ENCODE results near the gene CACNB1.

CACNB1 gene

GRCh38 chr17:39166437-39167335 lies 30.8 kb downstream of the CACNB1 start:
- Histone ChIP-seq H3K36me3 (no peaks in the 10 kb centered on the region), H3K27ac (no peak overlapping the region), H3K4me3 (ENCODE audit: low read depth in 1 of 2, low read length in 1 of 2) (no peak overlapping the region), H3K27me3 (peaks cover 47% of the 10 kb centered on the region), H3K4me1 (ENCODE audit: control insufficient read depth in 1 of 2, insufficient read depth in 1 of 2, low read depth in 1 of 2, low read length in 1 of 2) (peaks cover 13 to 22% of the 10 kb centered on the region in 2 experiments), H3K9me3 (no peaks in the 10 kb centered on the region)
- TF ChIP-seq, protein P1, sequence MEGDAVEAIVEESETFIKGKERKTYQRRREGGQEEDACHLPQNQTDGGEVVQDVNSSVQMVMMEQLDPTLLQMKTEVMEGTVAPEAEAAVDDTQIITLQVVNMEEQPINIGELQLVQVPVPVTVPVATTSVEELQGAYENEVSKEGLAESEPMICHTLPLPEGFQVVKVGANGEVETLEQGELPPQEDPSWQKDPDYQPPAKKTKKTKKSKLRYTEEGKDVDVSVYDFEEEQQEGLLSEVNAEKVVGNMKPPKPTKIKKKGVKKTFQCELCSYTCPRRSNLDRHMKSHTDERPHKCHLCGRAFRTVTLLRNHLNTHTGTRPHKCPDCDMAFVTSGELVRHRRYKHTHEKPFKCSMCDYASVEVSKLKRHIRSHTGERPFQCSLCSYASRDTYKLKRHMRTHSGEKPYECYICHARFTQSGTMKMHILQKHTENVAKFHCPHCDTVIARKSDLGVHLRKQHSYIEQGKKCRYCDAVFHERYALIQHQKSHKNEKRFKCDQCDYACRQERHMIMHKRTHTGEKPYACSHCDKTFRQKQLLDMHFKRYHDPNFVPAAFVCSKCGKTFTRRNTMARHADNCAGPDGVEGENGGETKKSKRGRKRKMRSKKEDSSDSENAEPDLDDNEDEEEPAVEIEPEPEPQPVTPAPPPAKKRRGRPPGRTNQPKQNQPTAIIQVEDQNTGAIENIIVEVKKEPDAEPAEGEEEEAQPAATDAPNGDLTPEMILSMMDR (IDR thresholded peaks at IDR 0.05) = no peak

DNA sequence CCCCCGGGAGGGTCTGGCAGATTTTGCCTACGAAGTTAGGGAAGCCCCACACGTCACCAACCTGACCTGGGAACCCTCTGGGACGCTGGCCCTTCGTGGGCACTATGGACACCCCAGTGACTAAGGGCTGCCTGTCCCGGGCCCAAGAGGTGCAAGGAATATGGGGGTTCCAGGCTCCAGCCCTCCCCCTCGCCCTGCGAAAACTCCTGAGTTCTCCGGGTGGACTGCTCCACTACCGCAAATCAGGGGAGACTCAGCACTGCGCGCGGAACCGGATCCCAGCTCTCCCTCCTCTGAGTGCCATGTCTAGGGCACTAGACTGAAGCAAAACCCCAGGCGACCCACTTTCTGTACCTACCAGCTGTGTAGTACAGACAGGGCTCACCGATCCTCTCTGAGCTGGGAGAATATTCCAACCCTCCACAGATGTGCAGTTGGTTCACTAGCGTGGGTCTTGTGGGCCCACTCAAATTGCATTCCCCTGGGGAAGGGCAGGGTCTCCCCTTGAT lies 31.6 kb downstream of the CACNB1 start, which contains the start of gene ARL5C:
TSS of gene ARL5C (minus strand) at position 321 of the 509 bp plus-strand sequence. CDS start 401 bp downstream, outside the sequence.
- Histone ChIP-seq H3K4me1 (ENCODE audit: control insufficient read depth in 1 of 2, insufficient read depth in 1 of 2, low read depth in 1 of 2, low read length in 1 of 2) (peaks cover 13 to 22% of the 10 kb centered on the region in 2 experiments), H3K27me3 (peaks cover 47% of the 10 kb centered on the region), H3K36me3 (no peaks in the 10 kb centered on the region), H3K27ac (no peak within 1 kb of the TSS), H3K4me3 (ENCODE audit: low read depth in 1 of 2, low read length in 1 of 2) (peak within 1 kb of the TSS; percentile 47 to 49), H3K9me3 (no peaks in the 10 kb centered on the region)
- TF ChIP-seq, protein P1 (IDR thresholded peaks at IDR 0.05) = no peak

GRCh38 chr17:39165178-39165840 lies 32.2 kb downstream of the CACNB1 start:
- no peak overlapping the region for H3K27ac ChIP-seq
- H3K4me3 ChIP-seq (ENCODE audit: low read depth in 1 of 2, low read length in 1 of 2) = peak overlapping the region; percentile 47 to 49
- peaks cover 13 to 22% of the 10 kb centered on the region in 2 experiments for H3K4me1 ChIP-seq (ENCODE audit: control insufficient read depth in 1 of 2, insufficient read depth in 1 of 2, low read depth in 1 of 2, low read length in 1 of 2)
- no peaks in the 10 kb centered on the region for H3K9me3 ChIP-seq
- peaks cover 47% of the 10 kb centered on the region for H3K27me3 ChIP-seq
- no peaks in the 10 kb centered on the region for H3K36me3 ChIP-seq
- TF ChIP-seq, protein P1 (IDR thresholded peaks at IDR 0.05) = no peak

- Histone ChIP-seq H3K36me3 (no peaks in the 10 kb centered on the region), H3K27ac (no peak overlapping the region), H3K9me3 (no peaks in the 10 kb centered on the region), H3K4me1 (ENCODE audit: control insufficient read depth in 1 of 2, insufficient read depth in 1 of 2, low read depth in 1 of 2, low read length in 1 of 2) (peaks cover 13 to 22% of the 10 kb centered on the region in 2 experiments), H3K4me3 (ENCODE audit: low read depth in 1 of 2, low read length in 1 of 2) (peak overlapping the region; percentile 47 to 49), H3K27me3 (peaks cover 42% of the 10 kb centered on the region)
- TF ChIP-seq, protein P1 (IDR thresholded peaks at IDR 0.05) = peak; percentile 61
These were observed 32.8 kb downstream of the CACNB1 start for GRCh38 chr17:39164675-39165143.

DNA sequence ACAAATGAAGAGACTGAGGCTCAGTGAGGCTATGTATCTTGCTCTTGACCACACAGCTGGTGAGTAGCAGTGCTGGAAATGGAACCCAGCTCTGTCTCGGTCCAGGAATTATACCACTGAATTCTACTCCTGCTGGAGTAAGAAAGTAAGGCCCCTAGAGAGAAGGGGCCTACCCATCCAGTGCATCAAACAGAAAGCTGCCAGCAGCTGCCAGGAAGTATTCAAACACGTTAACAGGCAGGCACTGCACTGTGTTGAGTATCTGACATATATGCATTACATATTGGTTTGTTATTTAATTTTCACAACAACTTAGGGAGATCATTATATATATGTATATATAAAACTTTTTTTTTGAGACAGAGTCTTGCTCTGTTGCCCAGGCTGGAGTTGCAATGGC lies 35.5 kb downstream of the CACNB1 start:
- Histone ChIP-seq H3K27me3 (peaks cover 27% of the 10 kb centered on the region), H3K4me1 (ENCODE audit: control insufficient read depth in 1 of 2, insufficient read depth in 1 of 2, low read depth in 1 of 2, low read length in 1 of 2) (peaks cover 13 to 16% of the 10 kb centered on the region in 2 experiments), H3K27ac (no peak overlapping the region), H3K9me3 (no peaks in the 10 kb centered on the region), H3K4me3 (ENCODE audit: low read depth in 1 of 2, low read length in 1 of 2) (no peak overlapping the region), H3K36me3 (no peaks in the 10 kb centered on the region)
- TF ChIP-seq, protein P1 (IDR thresholded peaks at IDR 0.05) = no peak
